Left lung (tissue), 14 donors: ENCODE measurements around the gene OR11L1. TPM values are rescaled to one million over a fixed set of nuclear protein-coding genes. Genes with fewer than 3 reads are reported as not detected.

ENCODE experiments used
- ATAC-seq: fragments of 200-7000 bp; cut with Tn5 transposase; one replicate; pipeline ENCODE4 v1.9.1; 2020; ENCODE audit warnings: moderate library complexity
- DNase-seq, 4 donors: peaks; one replicate each; pipeline ENCODE4 v3.0.0-alpha.2; 2013 to 2020
- H3K27ac ChIP-seq, 2 donors: fragments of 200-600 bp; sonication (generic) in 1 of 2; one replicate each; pipeline versions ENCODE4 v1.5.0 to v1.8.0; 2020 to 2021
- H3K27me3 ChIP-seq, 2 donors: fragments of 200-600 bp; sonication (generic) in 1 of 2; one replicate each; pipeline versions ENCODE4 v1.5.0 to v1.8.0; 2020 to 2021
- H3K36me3 ChIP-seq, 2 donors: fragments of 200-600 bp; sonication (generic) in 1 of 2; one replicate each; pipeline versions ENCODE4 v1.5.0 to v1.8.0; 2020 to 2021
- H3K4me1 ChIP-seq, 2 donors: fragments of 200-600 bp; one replicate each; pipeline ENCODE4 v1.8.0; 2021
- H3K4me3 ChIP-seq, 2 donors: fragments of 200-600 bp; sonication (generic) in 1 of 2; one replicate each; pipeline versions ENCODE4 v1.5.0 to v1.8.0; 2020 to 2021; ENCODE audit warnings: mild to moderate bottlenecking in 1 of 2
- H3K9me3 ChIP-seq, 2 donors: fragments of 200-600 bp; sonication (generic) in 1 of 2; one replicate each; pipeline versions ENCODE4 v1.5.0 to v1.8.0; 2020 to 2021
- CTCF ChIP-seq, 2 donors: fragments of 200-600 bp; sonication (generic) in 1 of 2; IDR thresholded peaks; one replicate each; pipeline versions ENCODE4 v1.5.0 to v1.8.0; 2021; ENCODE audit warnings: antibody characterized with exemption in 2 of 2
- intact Hi-C, 2 donors: fragments of 100-400 bp; cut with DNase I; formaldehyde crosslinking; loops; one replicate each; pipeline versions ENCODE4 v1.11.2 to v1.14.2; 2022
- long read RNA-seq, 12 donors: library from polyadenylated mRNA in 2 of 12; unstranded in 2 of 12; transcript quantifications; one replicate each; pipeline ENCODE4 v2.0.0 and lab custom pipeline, GENCODE V29; 2019 to 2026
- polyA plus RNA-seq, 6 donors: library from polyadenylated mRNA; unstranded; fragments of 120-200 nt; gene quantifications; one replicate each; pipeline ENCODE4 v1.2.1, GENCODE V29; 2013; ENCODE audit not compliant: insufficient read length in 6 of 6
- total RNA-seq, 2 donors: library from RNA; stranded (reverse); fragmentation: NEBNext Ultra II Directional; extraction: Animal tissue kit (Norgen Biotek cat#: 25700); gene quantifications; one replicate each; pipeline ENCODE4 v1.2.1, GENCODE V29; 2021
- donor health status: DM: no; HTN: yes; CAD: no.
- donor health status: DM: no; HTN: no; CAD: no.

Gene OR11L1
- total RNA-seq (not detected), polyA plus RNA-seq (not detected)
- long read RNA-seq, donor 1: 0 reads
- long read RNA-seq, donor 2: 0 reads
- long read RNA-seq, donor 3: 0 reads
- long read RNA-seq, donor 4: 0 reads
- long read RNA-seq, donor 5: 0 reads
- long read RNA-seq, donor 6: 0 reads
- long read RNA-seq, donor 7: 0 reads
- long read RNA-seq, donor 8: 0 reads
- long read RNA-seq, donor 9: 0 reads
- long read RNA-seq, donor 10: 0 reads
- long read RNA-seq, donor 11: 0 reads
- long read RNA-seq, donor 12: 0 reads

- TF ChIP-seq CTCF (IDR thresholded peaks at IDR 0.05): no peak
- intact Hi-C loops: no loop called here
- no peak within 1 kb of the TSS for H3K4me3 ChIP-seq
- no peaks in the 10 kb centered on the region for H3K4me1 ChIP-seq
- DNase-seq: no peak
- no peaks in the 10 kb centered on the region for H3K9me3 ChIP-seq
- no peak within 1 kb of the TSS for H3K27ac ChIP-seq
- H3K36me3 ChIP-seq: no peaks in the 10 kb centered on the region
- ATAC-seq: no peak
- no peaks in the 10 kb centered on the region for H3K27me3 ChIP-seq
These were observed at the start of gene OR11L1 for GRCh38 chr1:247841796-247842195. Gene OR11L1 (minus strand): TSS chr1:247841896. CDS start chr1:247841896, 0 bp downstream.

GRCh38 chr1:247884797-247885413 is 43.2 kb upstream of the OR11L1 start:
- no peak overlapping the region for H3K27ac ChIP-seq
- no peak for ATAC-seq
- no peak for TF ChIP-seq CTCF (IDR thresholded peaks at IDR 0.05)

GRCh38 chr1:247883346-247883745 is 41.6 kb upstream of the OR11L1 start:
- DNase-seq: no peak
- ATAC-seq: no peak
- Histone ChIP-seq H3K9me3 (no peaks in the 10 kb centered on the region), H3K27me3 (no peaks in the 10 kb centered on the region), H3K36me3 (no peaks in the 10 kb centered on the region), H3K4me1 (no peaks in the 10 kb centered on the region), H3K4me3 (no peak overlapping the region), H3K27ac (no peak overlapping the region)
- intact Hi-C loops: no loop called here
- no peak for TF ChIP-seq CTCF (IDR thresholded peaks at IDR 0.05)

More at GRCh38 chr1:247884797-247885413, 43.2 kb upstream of the OR11L1 start:
- no peak overlapping the region for H3K4me3 ChIP-seq
- intact Hi-C loops: no loop called here
- H3K9me3 ChIP-seq: no peaks in the 10 kb centered on the region
- H3K36me3 ChIP-seq: no peaks in the 10 kb centered on the region
- no peaks in the 10 kb centered on the region for H3K27me3 ChIP-seq
- DNase-seq: no peak
- no peaks in the 10 kb centered on the region for H3K4me1 ChIP-seq

GRCh38 chr1:247865416-247865815 is 23.7 kb upstream of the OR11L1 start:
- H3K27ac ChIP-seq: no peak overlapping the region
- H3K4me3 ChIP-seq: no peak overlapping the region
- no peaks in the 10 kb centered on the region for H3K27me3 ChIP-seq
- intact Hi-C loops: no loop called here
- DNase-seq (no peak), ATAC-seq (no peak)
- H3K4me1 ChIP-seq: no peaks in the 10 kb centered on the region
- no peaks in the 10 kb centered on the region for H3K36me3 ChIP-seq
- peaks cover 0 to 4% of the 10 kb centered on the region in 2 donors for H3K9me3 ChIP-seq
- TF ChIP-seq CTCF (IDR thresholded peaks at IDR 0.05): no peak

- H3K27ac ChIP-seq: no peak overlapping the region
- no peak for DNase-seq
- no peak for TF ChIP-seq CTCF (IDR thresholded peaks at IDR 0.05)
- H3K36me3 ChIP-seq: no peaks in the 10 kb centered on the region
- no peak for ATAC-seq
- H3K27me3 ChIP-seq: no peaks in the 10 kb centered on the region
- intact Hi-C loops: no loop called here
- H3K9me3 ChIP-seq: no peaks in the 10 kb centered on the region
- no peaks in the 10 kb centered on the region for H3K4me1 ChIP-seq
- H3K4me3 ChIP-seq: no peak overlapping the region
These were observed 22.9 kb upstream of the OR11L1 start for GRCh38 chr1:247864644-247865043.
